Amniotic stem cell (primary cell): ENCODE measurements around the gene RREB1.
A peak's percentile ranks its signal among the peaks of the same experiment; 100 is the strongest.

Source experiments
- DNase-seq: peaks from one replicate; lab custom pipeline; 2025; lab: John Stamatoyannopoulos, UW

The RREB1 gene

GRCh38 chr6:7243179-7243981, 135.6 kb downstream of the RREB1 start:
- DNase-seq: no peak

GRCh38 chr6:7245668-7246393, 138.1 kb downstream of the RREB1 start:
- DNase-seq: no peak

DNA sequence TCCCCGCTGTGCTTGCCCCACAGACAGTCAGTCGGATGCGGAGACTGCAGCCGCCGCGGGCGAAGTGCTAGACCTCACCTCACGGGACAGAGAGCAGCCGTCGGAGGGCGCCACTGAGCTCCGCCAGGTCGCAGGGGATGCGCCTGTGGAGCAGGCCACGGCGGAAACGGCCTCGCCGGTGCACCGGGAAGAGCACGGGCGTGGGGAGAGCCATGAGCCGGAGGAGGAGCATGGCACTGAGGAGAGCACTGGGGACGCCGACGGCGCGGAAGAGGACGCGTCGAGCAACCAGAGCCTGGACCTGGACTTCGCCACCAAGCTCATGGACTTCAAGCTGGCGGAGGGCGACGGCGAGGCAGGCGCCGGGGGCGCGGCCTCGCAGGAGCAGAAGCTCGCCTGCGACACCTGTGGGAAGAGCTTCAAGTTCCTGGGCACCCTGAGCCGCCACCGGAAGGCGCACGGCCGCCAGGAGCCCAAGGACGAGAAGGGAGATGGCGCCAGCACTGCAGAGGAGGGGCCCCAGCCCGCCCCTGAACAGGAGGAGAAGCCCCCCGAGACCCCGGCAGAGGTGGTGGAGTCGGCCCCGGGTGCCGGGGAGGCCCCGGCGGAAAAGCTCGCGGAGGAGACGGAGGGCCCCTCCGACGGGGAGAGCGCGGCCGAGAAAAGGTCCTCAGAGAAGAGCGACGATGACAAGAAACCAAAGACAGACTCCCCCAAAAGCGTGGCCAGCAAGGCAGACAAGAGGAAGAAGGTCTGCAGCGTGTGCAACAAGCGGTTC, 138.8 kb downstream of the RREB1 start:
- no peak for DNase-seq

- no peak for DNase-seq
Observed at GRCh38 chr6:7247179-7247456, 139.4 kb downstream of the RREB1 start.

DNA sequence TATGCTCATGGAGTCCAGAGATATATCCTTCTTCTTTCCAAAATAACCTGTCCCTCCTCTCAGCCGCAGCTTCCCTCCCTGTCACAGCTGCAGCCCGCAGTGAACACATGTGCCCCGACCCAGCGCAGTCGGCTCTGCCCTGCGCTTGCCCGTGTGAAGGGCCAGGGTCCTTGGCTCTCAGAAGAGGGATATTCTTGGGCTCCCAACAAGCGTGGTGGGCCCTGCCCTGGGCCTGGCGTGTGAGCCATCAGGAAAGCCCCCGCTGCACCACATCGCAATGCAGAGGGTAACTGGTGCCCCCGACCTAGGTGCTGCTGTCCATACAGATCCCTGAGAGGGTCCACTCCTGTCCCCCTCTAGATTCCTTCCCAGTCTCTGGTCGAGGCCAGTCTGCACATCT, 140.1 kb downstream of the RREB1 start:
- no peak for DNase-seq

DNA sequence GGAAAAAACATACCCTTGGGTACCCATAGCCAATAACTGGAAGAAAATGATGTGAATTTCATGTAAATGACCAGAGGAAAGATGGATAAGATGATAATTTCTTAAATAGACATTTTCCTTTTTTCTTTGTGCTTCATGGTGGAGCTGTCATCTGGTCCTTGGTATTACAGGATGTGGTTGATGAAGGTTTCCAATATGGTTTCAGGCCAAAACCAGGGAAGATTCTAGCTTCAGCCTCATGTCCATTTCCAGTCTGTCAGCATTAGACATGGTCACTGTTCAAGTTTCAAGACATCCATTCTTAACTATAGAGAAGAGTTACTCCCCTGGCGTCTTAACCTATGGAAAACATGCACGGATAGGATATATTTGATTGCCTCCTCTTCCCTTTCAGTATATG, 141.6 kb downstream of the RREB1 start:
- DNase-seq: no peak

- no peak for DNase-seq
Observed at GRCh38 chr6:7249946-7250643, 142.3 kb downstream of the RREB1 start.

GRCh38 chr6:7250812-7251211, 143.1 kb downstream of the RREB1 start:
- DNase-seq: no peak

DNA sequence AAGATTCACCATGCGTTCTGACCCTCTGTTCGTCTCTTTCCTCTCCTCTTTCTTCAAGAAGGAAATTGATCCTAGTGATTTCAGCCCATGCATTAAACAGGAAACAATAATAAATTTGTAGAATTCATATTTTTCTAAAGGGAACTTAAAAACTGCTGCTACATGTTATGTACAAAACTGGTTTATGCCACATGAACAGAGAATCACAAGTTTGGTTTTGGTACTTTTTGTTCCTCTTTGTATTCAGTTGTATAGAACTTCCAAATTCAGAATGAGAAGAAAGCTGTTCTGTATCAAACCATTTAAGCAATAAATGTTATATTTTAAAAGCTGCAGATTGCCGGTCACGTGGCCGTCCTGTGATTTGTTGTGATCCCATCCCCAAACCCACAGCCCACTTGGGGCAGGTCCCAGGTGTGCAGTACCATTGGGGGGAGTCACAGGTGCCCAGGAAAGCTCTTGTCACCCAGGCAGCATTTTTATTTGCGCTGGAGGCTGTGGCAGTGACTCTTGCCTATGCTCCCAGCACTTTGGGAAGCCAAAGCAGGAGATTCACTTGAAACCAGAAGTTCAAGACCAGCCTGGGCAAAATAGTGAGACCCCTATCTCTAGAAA, 144.0 kb downstream of the RREB1 start:
- no peak for DNase-seq

DNA sequence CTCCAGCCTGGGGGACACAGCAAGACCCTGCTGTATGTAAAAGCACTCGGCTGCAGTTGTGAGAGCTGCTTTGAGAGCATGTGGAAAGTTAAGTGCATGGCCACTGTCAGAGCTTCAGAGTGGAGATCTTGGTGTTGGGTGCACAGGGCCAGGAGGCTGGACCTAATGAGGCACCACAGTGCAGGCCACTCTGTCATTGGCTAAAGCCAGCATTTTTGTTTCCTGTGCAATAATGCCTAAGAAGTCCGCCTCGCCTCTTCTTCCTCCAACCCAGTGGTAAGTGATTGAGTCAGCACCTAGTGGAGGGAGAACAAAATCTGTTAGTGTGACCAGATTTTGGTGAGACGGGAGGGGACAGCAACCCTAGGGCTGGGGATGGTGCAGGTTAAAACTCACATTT, 144.6 kb downstream of the RREB1 start:
- no peak for DNase-seq

DNA sequence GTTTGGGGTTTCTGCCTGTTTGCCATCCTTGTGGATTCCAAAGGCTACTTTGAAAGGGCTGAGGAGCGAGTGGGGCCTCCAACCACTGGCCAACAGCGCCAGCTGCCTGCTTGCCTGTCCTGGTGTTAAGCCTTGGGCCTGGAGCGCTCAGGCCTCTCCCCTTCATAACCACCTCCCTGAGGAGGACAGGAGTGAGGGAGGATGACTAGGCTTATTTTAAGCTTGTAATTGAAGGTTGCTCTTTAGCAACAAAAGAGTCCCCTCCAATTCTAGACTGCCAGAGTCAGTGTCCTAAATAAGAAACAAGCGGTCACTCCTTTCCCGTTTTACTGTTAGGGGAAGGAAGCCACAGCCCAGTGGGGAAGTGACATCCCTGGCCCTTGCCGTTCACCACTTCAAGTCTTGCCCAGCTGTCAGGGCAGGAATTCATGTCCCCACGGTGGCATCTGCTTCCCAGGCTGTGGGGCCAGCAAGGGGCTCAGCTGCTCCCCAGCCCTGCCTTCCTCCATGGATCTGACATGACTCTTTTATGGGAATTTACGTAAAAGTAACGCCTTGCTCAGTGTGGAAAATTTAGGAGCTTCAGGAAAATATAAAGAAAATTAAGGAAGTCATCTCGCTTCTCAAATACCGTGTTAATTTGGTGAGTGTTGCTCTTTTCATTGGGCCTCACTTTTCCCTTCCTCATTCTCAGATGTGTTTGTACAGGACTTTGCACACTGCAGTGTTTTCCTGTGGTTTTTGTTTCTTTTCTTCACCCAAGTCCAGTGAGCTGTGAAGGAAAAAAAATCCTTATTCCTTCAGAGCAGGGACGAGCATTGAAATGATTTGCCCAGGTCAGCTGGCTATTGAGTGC, 147.4 kb downstream of the RREB1 start:
- DNase-seq: no peak

DNA sequence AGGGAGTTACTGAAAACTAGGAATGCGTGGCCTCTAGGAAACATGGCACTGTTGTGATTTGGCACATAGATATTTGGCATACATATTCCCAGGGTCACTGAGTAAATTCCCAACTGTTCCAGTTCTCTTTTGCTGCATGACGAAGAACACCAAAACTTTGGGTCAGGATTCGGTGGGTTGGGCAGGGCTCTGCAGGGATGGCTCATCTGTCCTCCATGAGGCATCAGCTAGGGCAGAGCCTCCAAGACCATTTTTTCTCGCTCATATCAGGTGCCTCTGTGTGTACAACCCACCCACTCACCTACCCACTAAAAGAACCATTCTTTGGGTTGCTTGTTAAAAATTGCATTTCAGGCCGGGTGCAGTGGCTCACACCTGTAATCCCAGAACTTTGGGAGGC, 148.2 kb downstream of the RREB1 start:
- DNase-seq: no peak

- DNase-seq: no peak
Observed at GRCh38 chr6:7256785-7257184, 149.0 kb downstream of the RREB1 start.

GRCh38 chr6:7257521-7258230, 149.9 kb downstream of the RREB1 start:
- DNase-seq: no peak

GRCh38 chr6:7258231-7258763, 150.5 kb downstream of the RREB1 start:
- DNase-seq: no peak

DNA sequence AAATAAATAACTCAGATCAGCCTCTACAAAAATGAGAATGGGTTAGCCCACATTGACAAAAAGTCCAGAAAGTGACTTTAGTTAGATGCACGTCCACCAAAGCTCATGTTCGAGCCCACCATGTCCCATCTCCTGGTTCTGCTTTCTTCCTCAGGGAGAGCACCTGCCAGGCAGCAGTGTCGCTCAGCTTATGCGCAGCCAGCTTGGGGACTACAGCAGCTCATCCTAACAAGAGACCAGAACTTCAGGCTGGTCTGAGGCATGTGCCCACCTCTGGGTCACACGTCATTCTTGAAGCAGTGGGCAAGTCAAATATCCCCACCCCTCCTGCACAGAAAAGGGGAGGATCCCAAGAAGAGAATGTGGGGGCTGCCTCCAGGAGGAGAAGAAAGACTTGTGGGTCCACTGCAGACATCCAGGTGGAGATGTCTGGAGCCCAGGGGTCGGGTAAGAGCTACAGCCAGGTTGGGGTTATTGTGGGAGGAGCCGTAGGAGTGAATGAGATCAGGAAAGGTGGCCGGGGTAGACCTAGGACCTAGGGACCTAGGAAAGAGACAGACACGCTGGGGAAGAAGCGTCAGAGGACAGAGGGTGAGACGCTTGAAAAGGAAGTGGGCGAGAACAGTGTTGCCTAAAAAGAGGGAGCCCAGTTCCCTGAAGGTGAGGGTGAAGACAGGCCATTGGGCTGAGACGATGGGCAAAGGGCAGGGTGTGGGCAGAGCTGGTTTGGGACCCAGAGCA, 152.7 kb downstream of the RREB1 start:
- DNase-seq: no peak

DNA sequence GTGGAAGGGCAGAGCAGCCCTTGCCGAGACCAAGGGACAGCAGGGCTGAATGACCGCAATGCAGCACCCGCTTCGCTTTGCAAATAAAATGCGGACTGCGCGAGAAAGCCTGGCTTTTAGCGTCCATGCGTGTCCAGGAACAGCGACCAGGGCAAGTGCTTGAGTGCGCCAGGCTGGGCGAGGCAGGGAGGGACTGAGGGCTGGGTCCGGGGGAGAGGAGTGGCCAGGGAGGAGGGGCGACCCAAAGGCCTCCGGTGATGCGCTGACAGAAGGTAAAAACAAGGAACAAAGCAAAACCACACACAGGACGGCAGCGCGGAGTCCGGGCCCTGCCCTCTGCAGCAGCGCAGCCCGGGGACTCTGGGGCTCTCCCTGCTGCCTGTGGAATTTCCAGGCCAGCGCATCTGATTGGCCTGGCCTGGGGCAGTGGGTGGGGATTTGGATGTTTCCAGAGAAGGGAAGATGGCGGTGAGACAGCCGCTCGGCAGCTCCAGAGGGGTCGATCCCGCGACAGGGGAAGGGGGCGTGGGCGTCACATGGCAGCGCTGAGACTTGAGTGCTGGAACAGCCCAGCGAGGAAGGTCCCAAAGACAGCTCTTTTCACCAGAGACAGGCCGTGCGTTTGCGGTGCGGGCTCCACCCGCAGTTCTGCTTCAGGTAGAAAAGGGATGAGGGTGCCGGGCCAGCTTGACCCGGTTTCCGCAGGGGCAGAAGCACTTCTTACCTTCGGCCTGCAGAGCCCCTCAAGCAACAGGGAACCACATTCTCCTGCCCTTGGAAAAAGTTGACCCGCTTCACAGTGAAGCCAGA, 153.5 kb downstream of the RREB1 start:
- peak; percentile 72 for DNase-seq

DNA sequence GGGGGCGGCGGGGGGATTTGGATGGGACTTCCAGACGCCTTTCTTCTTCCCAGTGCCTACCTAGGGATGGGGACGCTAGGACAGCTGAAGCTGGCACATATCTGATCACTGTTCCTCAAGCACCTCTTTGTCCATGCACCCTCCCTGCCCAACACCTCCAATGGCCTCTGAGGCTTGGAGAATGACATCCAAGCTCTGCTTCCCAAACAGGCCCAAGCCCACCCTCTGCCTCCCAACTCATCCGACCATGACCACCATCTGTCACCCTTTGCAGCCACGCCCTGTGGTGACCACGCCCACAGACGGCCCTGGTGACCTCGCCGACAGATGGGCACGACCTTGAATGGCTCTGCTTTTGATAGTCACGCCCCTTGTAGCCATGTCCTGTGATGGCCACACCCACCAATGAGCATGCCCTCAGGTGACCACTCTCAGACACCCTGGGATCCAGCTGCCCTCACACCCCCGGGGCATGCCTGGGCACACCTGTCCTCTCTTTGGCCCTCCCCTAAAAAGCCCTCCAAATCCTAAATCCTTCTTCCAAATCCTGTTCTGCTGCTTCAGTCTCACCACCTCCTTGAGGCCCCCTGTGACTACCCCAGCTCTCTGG, 154.2 kb downstream of the RREB1 start:
- no peak for DNase-seq
